GM12878 (cell line): ENCODE data around the gene INPP1. TPM values are rescaled to one million over a fixed set of nuclear protein-coding genes. Genes with fewer than 3 reads are reported as not detected.

Experiments
- ATAC-seq: fragments of 200-7000 bp; cut with Tn5 transposase; 3 replicates; pipeline ENCODE4 v1.9.1; 2020; ENCODE audit warnings: mild to moderate bottlenecking, moderate library complexity
- BruUV-seq: library from RNA; stranded (reverse); fragments of 400-500 nt; replicated peaks from 2 replicates; lab custom pipeline; 2021; lab: Mats Ljungman, UMichigan
- CTCF ChIA-PET: fragments of 300-600 bp; sonication (Branson Sonifier 250); formaldehyde crosslinking; extraction: SDS; loops from one replicate; lab custom pipeline; 2021; ENCODE audit warnings: inconsistent platforms; lab: Yijun Ruan, JAX
- POLR2A ChIA-PET: fragments of 350-600 bp; formaldehyde crosslinking; extraction: SDS; loops from one replicate; lab custom pipeline; 2021; ENCODE audit warnings: inconsistent platforms; lab: Charles Lee
- RAD21 ChIA-PET: fragments of 300-600 bp; sonication (Branson Sonifier 250); formaldehyde crosslinking; loops from one replicate; lab custom pipeline; 2023; ENCODE audit warnings: antibody characterized with exemption; ENCODE audit not compliant: unreplicated experiment; lab: Charles Lee
- SMC1A ChIA-PET: fragments of 300-600 bp; sonication (Branson Sonifier 250); formaldehyde crosslinking; loops from one replicate; lab custom pipeline; 2023; ENCODE audit not compliant: unreplicated experiment, uncharacterized antibody; lab: Charles Lee
- DNase-seq: peaks from one replicate; pipeline ENCODE4 v3.0.0-alpha.2; 2011; ENCODE audit warnings: low read depth, low spot score
- FAIRE-seq: peaks from 3 replicates; lab custom pipeline; 2011; peaks lifted over from hg19 to GRCh38; lab: Jason Lieb, UNC
- H2AFZ ChIP-seq: 2 replicates; pipeline ENCODE4 v1.6.0; 2011; ENCODE audit warnings: low read depth, low read length, control low read depth; ENCODE audit not compliant: control insufficient read depth
- H3K27ac ChIP-seq: 2 replicates; pipeline ENCODE4 v1.5.1; 2011; ENCODE audit warnings: control low read depth; ENCODE audit not compliant: control insufficient read depth, insufficient read depth
- H3K27me3 ChIP-seq, 2 experiments: replicated peaks in 1 of 2; 2 replicates each; pipeline versions ENCODE4 v1.6.0 to v1.6.1; 2011; ENCODE audit warnings: low read length in 1 of 2; ENCODE audit not compliant: control insufficient read depth in 2 of 2, insufficient read depth in 2 of 2
- H3K36me3 ChIP-seq, 2 experiments: 2 replicates each; pipeline ENCODE4 v1.5.1; 2011; ENCODE audit warnings: low read length in 1 of 2; ENCODE audit not compliant: control insufficient read depth in 2 of 2, insufficient read depth in 2 of 2
- H3K4me1 ChIP-seq: 2 replicates; pipeline ENCODE4 v1.6.1; 2011; ENCODE audit warnings: mild to moderate bottlenecking, low read length, moderate library complexity, mixed read lengths; ENCODE audit not compliant: control insufficient read depth, insufficient read depth
- H3K4me2 ChIP-seq: 2 replicates; pipeline ENCODE4 v1.6.0; 2011; ENCODE audit warnings: control low read depth; ENCODE audit not compliant: control insufficient read depth, insufficient read depth
- H3K4me3 ChIP-seq: fragments of 200-600 bp; sonication (generic); 2 replicates; pipeline ENCODE4 v1.5.1; 2016
- H3K79me2 ChIP-seq: 2 replicates; pipeline ENCODE4 v1.6.0; 2011; ENCODE audit warnings: low read length; ENCODE audit not compliant: control insufficient read depth, insufficient read depth
- H3K9ac ChIP-seq: 2 replicates; pipeline ENCODE4 v1.8.0; 2011; ENCODE audit warnings: low read length, control low read depth, mixed read lengths; ENCODE audit not compliant: control insufficient read depth, insufficient read depth
- H3K9me3 ChIP-seq: replicated peaks from 3 replicates; pipeline ENCODE4 v1.5.1; 2011; ENCODE audit warnings: mild to moderate bottlenecking, low read length; ENCODE audit not compliant: control insufficient read depth, insufficient read depth
- H4K20me1 ChIP-seq: 2 replicates; pipeline ENCODE4 v1.6.0; 2011; ENCODE audit not compliant: control insufficient read depth, insufficient read depth
- ASH2L ChIP-seq: fragments of 300-600, 200-600 bp; sonication (generic); IDR thresholded peaks from 2 replicates; pipeline ENCODE4 v1.6.1; 2017; ENCODE audit warnings: low read depth, mild to moderate bottlenecking, borderline replicate concordance
- BCL3 ChIP-seq: IDR thresholded peaks from 2 replicates; pipeline ENCODE4 v1.6.1; 2011; ENCODE audit warnings: borderline replicate concordance, low read depth, mild to moderate bottlenecking, moderate library complexity, low read length; ENCODE audit not compliant: insufficient read depth, poor library complexity, severe bottlenecking
- FOS ChIP-seq: IDR thresholded peaks from 3 replicates; pipeline ENCODE4 v1.6.1; 2011; ENCODE audit warnings: borderline replicate concordance; ENCODE audit not compliant: insufficient read length; ENCODE audit errors: extremely low read depth
- FOXM1 ChIP-seq: IDR thresholded peaks from 2 replicates; pipeline ENCODE4 v1.6.1; 2012; ENCODE audit warnings: low read depth, mild to moderate bottlenecking, inconsistent platforms, low read length, moderate library complexity
- HDGF ChIP-seq: fragments of 450-650 bp; IDR thresholded peaks from 2 replicates; pipeline ENCODE4 v1.6.1; 2016; ENCODE audit warnings: antibody characterized with exemption
- IRF5 ChIP-seq: fragments of 450-650 bp; IDR thresholded peaks from 2 replicates; pipeline ENCODE4 v1.6.1; 2017; ENCODE audit warnings: borderline replicate concordance
- LARP7 ChIP-seq: fragments of 450-650 bp; IDR thresholded peaks from 2 replicates; pipeline ENCODE4 v1.6.1; 2017; ENCODE audit warnings: mild to moderate bottlenecking
- MXI1 ChIP-seq: fragments of 150-350 bp; IDR thresholded peaks from 2 replicates; pipeline ENCODE4 v1.6.1; 2011; ENCODE audit warnings: low read depth, mild to moderate bottlenecking, inconsistent platforms, low read length, improper control_type of control experiment
- RB1 ChIP-seq: fragments of 450-650 bp; formaldehyde crosslinking; IDR thresholded peaks from 2 replicates; pipeline ENCODE4 v1.6.1; 2017; ENCODE audit warnings: mild to moderate bottlenecking, borderline replicate concordance
- RELA ChIP-seq: fragments of 450-650 bp; IDR thresholded peaks from 2 replicates; pipeline ENCODE4 v1.8.0; 2014; ENCODE audit warnings: borderline replicate concordance; ENCODE audit not compliant: partially characterized antibody
- RELB ChIP-seq: fragments of 450-650 bp; IDR thresholded peaks from 2 replicates; pipeline ENCODE4 v1.6.1; 2017; ENCODE audit warnings: low read depth, mild to moderate bottlenecking, moderate library complexity
- SKIL ChIP-seq: fragments of 450-650 bp; IDR thresholded peaks from 2 replicates; pipeline ENCODE4 v1.6.1; 2017; ENCODE audit warnings: mild to moderate bottlenecking, low read depth, inconsistent platforms; ENCODE audit not compliant: poor library complexity, severe bottlenecking
- USF2 ChIP-seq: IDR thresholded peaks from 2 replicates; pipeline ENCODE4 v1.6.1; 2011; ENCODE audit warnings: low read depth, low read length, improper control_type of control experiment, borderline replicate concordance
- WGBS: methylation state at CpG from one replicate; pipeline ENCODE4 v1.1.6; 2016; ENCODE audit warnings: low lambda C conversion rate; ENCODE audit not compliant: insufficient replicate concordance, insufficient coverage; ENCODE audit errors: missing lambda C conversion rate; 5-methylcytosine and 5-hydroxymethylcytosine counted together
- in situ Hi-C: fragments of 300-500 bp; cut with MboI; formaldehyde crosslinking; loops from 9 replicates; pipeline ENCODE4 v1.14.3; 2018; ENCODE audit warnings: mixed read lengths
- intact Hi-C: fragments of 100-400 bp; cut with micrococcal nuclease; formaldehyde crosslinking; loops from one replicate; pipeline ENCODE4 v1.14.2; 2022; ENCODE audit not compliant: unreplicated experiment
- polyA plus RNA-seq, 11 experiments: library from polyadenylated mRNA; depleted of rRNA in 4 of 11; unstranded in 6 of 11; stranded (reverse) in 5 of 11; fragments of >200 nt; fragmentation: Nextera tagmentation in 4 of 11; fragmentation: Illumina TruSeq in 1 of 11; extraction: Ambion mirVana in 4 of 11; extraction: Trizol in 1 of 11; gene quantifications; 1 replicate in 1 of 11; 2 replicates in 10 of 11; pipeline versions ENCODE4 v1.2.1 to v1.2.3, GENCODE V29; 2011 to 2016; ENCODE audit warnings: inconsistent platforms in 2 of 11, missing spikeins in 2 of 11, low read depth in 1 of 11
- total RNA-seq, 4 experiments: library from RNA; depleted of rRNA in 3 of 4; stranded (reverse); fragments of >200 nt in 3 of 4; fragmentation: Illumina TruSeq in 1 of 4; extraction: Trizol in 1 of 4; gene quantifications; 2 replicates each; pipeline versions ENCODE4 v1.2.1 to v1.2.3, GENCODE V29; 2013 to 2021

Gene INPP1
- total and polyA plus RNA-seq, 10 of the 15 experiments (the other 5 are each of a cell fraction or from before 2014, with no cell fraction given), result 3.3 to 17.9 (median 11.1) TPM

- ChIA-PET POLR2A (no interaction called here), SMC1A (no interaction called here), RAD21 (no interaction called here), CTCF (no interaction called here)
- H3K4me2 ChIP-seq, result no peak overlapping the region
- DNase-seq (no peak), FAIRE-seq (no peak), ATAC-seq (no peak)
- no peak overlapping the region for H3K9ac ChIP-seq
- no peaks in the 10 kb centered on the region for H3K79me2 ChIP-seq
- H2AFZ ChIP-seq, result no peak overlapping the region
- H3K27ac ChIP-seq, result no peak overlapping the region
- H3K27me3 ChIP-seq, result no peaks in the 10 kb centered on the region
- no peak overlapping the region for H3K4me3 ChIP-seq
- in situ Hi-C loops (no loop called here), intact Hi-C loops (no loop called here)
- WGBS, result 70% methylated on average over 6 of the region's 6 CpGs
- no peaks in the 10 kb centered on the region for H3K36me3 ChIP-seq
- no peaks in the 10 kb centered on the region for H3K9me3 ChIP-seq
- no peaks in the 10 kb centered on the region for H4K20me1 ChIP-seq
- BruUV-seq, result no TSS peak
- H3K4me1 ChIP-seq, result no peaks in the 10 kb centered on the region
- TF ChIP-seq HDGF (no peak), FOXM1 (no peak), FOS (no peak), RELA (no peak), SKIL (no peak), RB1 (no peak), RELB (no peak), MXI1 (no peak), LARP7 (no peak), IRF5 (no peak), ASH2L (no peak), USF2 (no peak), BCL3 (no peak)
These were observed 35.5 kb downstream of the INPP1 start for GRCh38 chr2:190378880-190379237.
